A549 treated with DMSO at 1 μM for 4 hours (cell line): ENCODE measurements around the gene TMEM106B. TPM values are rescaled to one million over a fixed set of nuclear protein-coding genes. Genes with fewer than 3 reads are reported as not detected.

Experiments
- total RNA-seq: library from RNA; stranded (reverse); fragments of 200-300 nt; extraction: Qiagen RNA extraction; gene quantifications from 5 replicates; pipeline ENCODE4 v1.2.3, GENCODE V29; 2022; ENCODE audit warnings: low read depth

Gene TMEM106B
- total RNA-seq = 29.3 to 44.8 TPM (median 37.6 TPM) in 5 replicates

DNA sequence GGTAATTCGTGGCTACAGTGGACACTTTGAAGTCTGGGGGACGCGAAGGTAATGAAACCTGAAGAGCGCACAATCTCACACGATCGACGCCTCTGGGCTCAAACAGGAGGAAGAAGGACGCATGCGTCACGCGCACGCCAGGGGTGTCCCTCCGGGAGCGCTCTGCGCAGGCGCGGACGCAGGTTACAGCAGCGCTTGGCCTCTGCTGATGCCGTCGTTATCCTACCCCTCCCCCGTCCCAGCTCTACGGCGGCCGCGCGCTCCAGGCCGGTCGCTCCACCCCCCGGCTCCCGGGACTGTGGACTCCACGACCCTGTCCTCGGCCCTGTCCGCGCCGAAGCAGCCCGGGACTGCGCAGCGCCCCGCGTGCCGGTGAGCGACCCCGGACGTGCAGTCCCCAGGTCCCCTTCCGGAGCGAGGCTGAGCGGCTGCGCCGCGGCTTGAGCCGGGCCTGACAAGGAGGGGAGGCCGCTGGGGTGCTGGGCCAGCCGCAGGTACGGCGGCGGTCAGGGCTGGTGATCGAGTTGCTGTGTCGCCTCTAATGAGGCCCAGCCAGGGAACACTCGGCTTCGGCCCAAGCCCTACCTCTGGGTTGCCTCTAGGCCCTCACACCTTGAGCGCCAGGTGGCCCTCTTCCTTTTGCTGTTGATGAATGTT, at the start of gene TMEM106B:
Gene TMEM106B (plus strand): TSS at position 241 of the 657 bp plus-strand sequence. CDS start 3,517 bp downstream, outside the sequence.

Other genes starting within 250 kb of the TMEM106B start
- gene VWDE, start 192.6 kb downstream of the TMEM106B start, total RNA-seq = 0.46 to 0.79 TPM (median 0.63 TPM) in 5 replicates